Thyroid gland (tissue), 4 donors: ENCODE measurements around the gene POFUT1.

ENCODE experiments used
- POLR2A ChIP-seq, 2 donors: fragments of 450-650 bp; IDR thresholded peaks; one replicate each; pipeline ENCODE4 v1.6.1; 2017; ENCODE audit warnings: antibody characterized with exemption in 2 of 2, mild to moderate bottlenecking in 2 of 2, moderate library complexity in 1 of 2
- TF ChIP-seq, protein P1 (sequence below), 6 experiments: fragments of 200-600 bp in 3 of 6; fragments of 450-650 bp in 3 of 6; sonication (generic) in 3 of 6; IDR thresholded peaks; one replicate each; pipeline ENCODE4 v1.5.1; 2016 to 2019; ENCODE audit warnings: antibody characterized with exemption in 6 of 6, mild to moderate bottlenecking in 2 of 6, inconsistent platforms in 1 of 6, moderate library complexity in 1 of 6

DNA sequence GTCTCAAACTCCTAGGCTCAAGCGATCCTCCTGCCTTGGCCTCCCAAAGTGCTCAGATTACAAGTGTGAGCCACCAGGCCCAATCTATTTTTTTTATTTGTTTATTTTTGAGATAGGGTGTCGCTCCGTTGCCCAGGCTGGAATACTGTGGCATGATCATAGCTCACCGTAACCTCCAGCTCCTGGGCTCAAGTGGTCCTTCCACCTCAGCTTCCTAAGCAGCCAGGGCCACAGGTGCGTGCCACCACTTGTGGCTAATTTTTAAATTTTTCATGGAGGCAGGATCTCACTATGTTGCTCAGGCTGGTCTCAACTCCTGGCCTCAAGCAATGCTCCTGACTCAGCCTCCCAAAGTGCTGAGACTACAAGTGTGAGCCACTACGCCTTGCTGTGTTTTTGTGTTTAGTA, 79.6 kb downstream of the POFUT1 start:
- TF ChIP-seq, protein P1, sequence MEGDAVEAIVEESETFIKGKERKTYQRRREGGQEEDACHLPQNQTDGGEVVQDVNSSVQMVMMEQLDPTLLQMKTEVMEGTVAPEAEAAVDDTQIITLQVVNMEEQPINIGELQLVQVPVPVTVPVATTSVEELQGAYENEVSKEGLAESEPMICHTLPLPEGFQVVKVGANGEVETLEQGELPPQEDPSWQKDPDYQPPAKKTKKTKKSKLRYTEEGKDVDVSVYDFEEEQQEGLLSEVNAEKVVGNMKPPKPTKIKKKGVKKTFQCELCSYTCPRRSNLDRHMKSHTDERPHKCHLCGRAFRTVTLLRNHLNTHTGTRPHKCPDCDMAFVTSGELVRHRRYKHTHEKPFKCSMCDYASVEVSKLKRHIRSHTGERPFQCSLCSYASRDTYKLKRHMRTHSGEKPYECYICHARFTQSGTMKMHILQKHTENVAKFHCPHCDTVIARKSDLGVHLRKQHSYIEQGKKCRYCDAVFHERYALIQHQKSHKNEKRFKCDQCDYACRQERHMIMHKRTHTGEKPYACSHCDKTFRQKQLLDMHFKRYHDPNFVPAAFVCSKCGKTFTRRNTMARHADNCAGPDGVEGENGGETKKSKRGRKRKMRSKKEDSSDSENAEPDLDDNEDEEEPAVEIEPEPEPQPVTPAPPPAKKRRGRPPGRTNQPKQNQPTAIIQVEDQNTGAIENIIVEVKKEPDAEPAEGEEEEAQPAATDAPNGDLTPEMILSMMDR (IDR thresholded peaks at IDR 0.05) = no peak
- no peak for TF ChIP-seq POLR2A (IDR thresholded peaks at IDR 0.05)
